Head of caudate nucleus (tissue), 42 donors: ENCODE results near the gene PLXNA2.
A peak's percentile ranks its signal among the peaks of the same experiment; 100 is the strongest.

Experiments used
- DNase-seq, 42 donors: peaks; one replicate each; pipeline versions ENCODE4 v3.0.0 to v3.0.0-alpha.2; 2020 to 2021; ENCODE audit warnings: mixed read lengths in 7 of 42
- intact Hi-C: fragments of 100-400 bp; cut with DNase I; formaldehyde crosslinking; loops from one replicate; pipeline ENCODE4 v1.15.0; 2022

The PLXNA2 gene

GRCh38 chr1:208192995-208193394 lies 51.2 kb downstream of the PLXNA2 start:
- no peak for DNase-seq

GRCh38 chr1:208190784-208191183 lies 53.4 kb downstream of the PLXNA2 start:
- intact Hi-C loops, result no loop called here
- DNase-seq, result peak in 1 of 42 donors; percentile 30

More at GRCh38 chr1:208192995-208193394, 51.2 kb downstream of the PLXNA2 start:
- intact Hi-C loops, result no loop called here

GRCh38 chr1:208189716-208190115 lies 54.5 kb downstream of the PLXNA2 start:
- intact Hi-C loops, result no loop called here
- peak in 1 of 42 donors; percentile 37 for DNase-seq

- DNase-seq, result no peak
- intact Hi-C loops, result no loop called here
Measured at GRCh38 chr1:208189183-208189582, 55.0 kb downstream of the PLXNA2 start.

- DNase-seq, result no peak
- intact Hi-C loops, result no loop called here
Measured at GRCh38 chr1:208188607-208189006, 55.6 kb downstream of the PLXNA2 start.

GRCh38 chr1:208187499-208188041 lies 56.6 kb downstream of the PLXNA2 start:
- intact Hi-C loops, result no loop called here
- no peak for DNase-seq

- peak in 15 of 42 donors; percentile 29 to 76 (median 53) for DNase-seq
- intact Hi-C loops, result no loop called here
Measured at GRCh38 chr1:208185801-208186231, 58.4 kb downstream of the PLXNA2 start.

GRCh38 chr1:208184966-208185654 lies 59.1 kb downstream of the PLXNA2 start:
- peak in 1 of 42 donors; percentile 6 for DNase-seq
- intact Hi-C loops, result no loop called here

- intact Hi-C loops, result no loop called here
- DNase-seq, result peak in 31 of 42 donors; percentile 25 to 86 (median 55)
Measured at GRCh38 chr1:208183977-208184911, 59.9 kb downstream of the PLXNA2 start.

- no peak for DNase-seq
- intact Hi-C loops, result no loop called here
Measured at GRCh38 chr1:208182880-208183645, 61.1 kb downstream of the PLXNA2 start.

GRCh38 chr1:208181364-208181763 lies 62.8 kb downstream of the PLXNA2 start:
- DNase-seq, result no peak
- intact Hi-C loops, result no loop called here

GRCh38 chr1:208180421-208180820 lies 63.8 kb downstream of the PLXNA2 start:
- intact Hi-C loops, result no loop called here

GRCh38 chr1:208179961-208180409 lies 64.2 kb downstream of the PLXNA2 start:
- peak in 1 of 42 donors; percentile 6 for DNase-seq
- intact Hi-C loops, result no loop called here

More at GRCh38 chr1:208180421-208180820, 63.8 kb downstream of the PLXNA2 start:
- no peak for DNase-seq

GRCh38 chr1:208179263-208179816 lies 64.8 kb downstream of the PLXNA2 start:
- DNase-seq, result no peak
- intact Hi-C loops, result no loop called here

GRCh38 chr1:208178091-208178529 lies 66.1 kb downstream of the PLXNA2 start:
- intact Hi-C loops, result no loop called here
- no peak for DNase-seq

GRCh38 chr1:208177656-208178055 lies 66.5 kb downstream of the PLXNA2 start:
- peak in 28 of 42 donors; percentile 22 to 83 (median 52) for DNase-seq
- intact Hi-C loops, result no loop called here

GRCh38 chr1:208176649-208177048 lies 67.5 kb downstream of the PLXNA2 start:
- no peak for DNase-seq
- intact Hi-C loops, result no loop called here

- intact Hi-C loops, result no loop called here
- no peak for DNase-seq
Measured at GRCh38 chr1:208175508-208175895, 68.7 kb downstream of the PLXNA2 start.
